Liver (tissue), 3 donors: ENCODE data around the gene RPA4.

Experiments
- HNF4A ChIP-seq, 2 donors: conservative IDR thresholded peaks; 2 replicates each; pipeline ENCODE4 v1.6.1; 2016; ENCODE audit warnings: antibody characterized with exemption in 2 of 2, mild to moderate bottlenecking in 2 of 2
- JUND ChIP-seq, 2 donors: IDR thresholded peaks; 2 replicates each; pipeline ENCODE4 v1.6.1; 2016; ENCODE audit warnings: antibody characterized with exemption in 2 of 2
- MAX ChIP-seq: IDR thresholded peaks from 2 replicates; pipeline ENCODE4 v1.6.1; 2016; ENCODE audit warnings: antibody characterized with exemption
- NR2F2 ChIP-seq: IDR thresholded peaks from 2 replicates; pipeline ENCODE4 v1.6.1; 2016; ENCODE audit warnings: antibody characterized with exemption
- SP1 ChIP-seq: IDR thresholded peaks from 2 replicates; pipeline ENCODE4 v1.6.1; 2018; ENCODE audit warnings: antibody characterized with exemption, mild to moderate bottlenecking
- TF ChIP-seq, protein P1 (sequence below): fragments of 150-350 bp; IDR thresholded peaks from 2 replicates; pipeline ENCODE4 v1.5.1; 2017; ENCODE audit warnings: improper control_type of control experiment, low read depth, low read length; ENCODE audit not compliant: missing input control
- TF ChIP-seq, protein P2 (sequence below): IDR thresholded peaks from 2 replicates; pipeline ENCODE4 v1.6.1; 2016; ENCODE audit warnings: antibody characterized with exemption
- donor health status: healthy.
- donor health status: healthy.

- TF ChIP-seq, protein P1, sequence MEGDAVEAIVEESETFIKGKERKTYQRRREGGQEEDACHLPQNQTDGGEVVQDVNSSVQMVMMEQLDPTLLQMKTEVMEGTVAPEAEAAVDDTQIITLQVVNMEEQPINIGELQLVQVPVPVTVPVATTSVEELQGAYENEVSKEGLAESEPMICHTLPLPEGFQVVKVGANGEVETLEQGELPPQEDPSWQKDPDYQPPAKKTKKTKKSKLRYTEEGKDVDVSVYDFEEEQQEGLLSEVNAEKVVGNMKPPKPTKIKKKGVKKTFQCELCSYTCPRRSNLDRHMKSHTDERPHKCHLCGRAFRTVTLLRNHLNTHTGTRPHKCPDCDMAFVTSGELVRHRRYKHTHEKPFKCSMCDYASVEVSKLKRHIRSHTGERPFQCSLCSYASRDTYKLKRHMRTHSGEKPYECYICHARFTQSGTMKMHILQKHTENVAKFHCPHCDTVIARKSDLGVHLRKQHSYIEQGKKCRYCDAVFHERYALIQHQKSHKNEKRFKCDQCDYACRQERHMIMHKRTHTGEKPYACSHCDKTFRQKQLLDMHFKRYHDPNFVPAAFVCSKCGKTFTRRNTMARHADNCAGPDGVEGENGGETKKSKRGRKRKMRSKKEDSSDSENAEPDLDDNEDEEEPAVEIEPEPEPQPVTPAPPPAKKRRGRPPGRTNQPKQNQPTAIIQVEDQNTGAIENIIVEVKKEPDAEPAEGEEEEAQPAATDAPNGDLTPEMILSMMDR, result no peak
- TF ChIP-seq JUND (IDR thresholded peaks at IDR 0.05) (no peak), HNF4A (conservative IDR thresholded peaks at IDR 0.05) (no peak), SP1 (no peak), MAX (no peak), NR2F2 (no peak)
- TF ChIP-seq, protein P2, sequence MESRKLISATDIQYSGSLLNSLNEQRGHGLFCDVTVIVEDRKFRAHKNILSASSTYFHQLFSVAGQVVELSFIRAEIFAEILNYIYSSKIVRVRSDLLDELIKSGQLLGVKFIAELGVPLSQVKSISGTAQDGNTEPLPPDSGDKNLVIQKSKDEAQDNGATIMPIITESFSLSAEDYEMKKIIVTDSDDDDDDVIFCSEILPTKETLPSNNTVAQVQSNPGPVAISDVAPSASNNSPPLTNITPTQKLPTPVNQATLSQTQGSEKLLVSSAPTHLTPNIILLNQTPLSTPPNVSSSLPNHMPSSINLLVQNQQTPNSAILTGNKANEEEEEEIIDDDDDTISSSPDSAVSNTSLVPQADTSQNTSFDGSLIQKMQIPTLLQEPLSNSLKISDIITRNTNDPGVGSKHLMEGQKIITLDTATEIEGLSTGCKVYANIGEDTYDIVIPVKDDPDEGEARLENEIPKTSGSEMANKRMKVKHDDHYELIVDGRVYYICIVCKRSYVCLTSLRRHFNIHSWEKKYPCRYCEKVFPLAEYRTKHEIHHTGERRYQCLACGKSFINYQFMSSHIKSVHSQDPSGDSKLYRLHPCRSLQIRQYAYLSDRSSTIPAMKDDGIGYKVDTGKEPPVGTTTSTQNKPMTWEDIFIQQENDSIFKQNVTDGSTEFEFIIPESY, result no peak
Measured at GRCh38 chrX:96883608-96884007, at the start of gene RPA4.
